ENCODE measurements around the gene BPIFA1. TPM values are rescaled to one million over a fixed set of nuclear protein-coding genes. Genes with fewer than 3 reads are reported as not detected.

Gene BPIFA1
- total and polyA plus RNA-seq, 4 donors = not detected

GRCh38 chr20:33209789-33210188 is 26.0 kb upstream of the BPIFA1 start:
- DNase-seq (peak; percentile 61 to 84), ATAC-seq (ENCODE audit: low FRiP score) (no peak)
- Histone ChIP-seq H3K9me3 (ENCODE audit: control insufficient read depth, low read length) (no peaks in the 10 kb centered on the region), H3K27me3 (ENCODE audit: control insufficient read depth in 1 of 2, insufficient read depth in 2 of 2, low read length in 1 of 2) (no peaks in the 10 kb centered on the region), H3K4me3 (ENCODE audit: low read length in 2 of 2) (no peak overlapping the region), H3K4me1 (ENCODE audit: control insufficient read depth in 1 of 2, insufficient read depth in 2 of 2, low read length in 2 of 2) (no peaks in the 10 kb centered on the region), H3K27ac (ENCODE audit: low read depth in 1 of 2, low read length in 2 of 2) (no peak overlapping the region), H3K36me3 (ENCODE audit: control insufficient read depth in 1 of 2, insufficient read depth in 2 of 2, low read length in 1 of 2) (no peaks in the 10 kb centered on the region)
- intact Hi-C loops (cut with DNase I) = no loop called here
- 6% methylated on average over 10 to 13 of the region's 13 CpGs for WGBS, 2 donors

GRCh38 chr20:33210371-33210770 is 25.4 kb upstream of the BPIFA1 start:
- DNase-seq (no peak), ATAC-seq (ENCODE audit: low FRiP score) (no peak)
- Histone ChIP-seq H3K9me3 (ENCODE audit: control insufficient read depth, low read length) (no peaks in the 10 kb centered on the region), H3K27me3 (ENCODE audit: control insufficient read depth in 1 of 2, insufficient read depth in 2 of 2, low read length in 1 of 2) (no peaks in the 10 kb centered on the region), H3K4me1 (ENCODE audit: control insufficient read depth in 1 of 2, insufficient read depth in 2 of 2, low read length in 2 of 2) (no peaks in the 10 kb centered on the region), H3K27ac (ENCODE audit: low read depth in 1 of 2, low read length in 2 of 2) (no peak overlapping the region), H3K36me3 (ENCODE audit: control insufficient read depth in 1 of 2, insufficient read depth in 2 of 2, low read length in 1 of 2) (no peaks in the 10 kb centered on the region), H3K4me3 (ENCODE audit: low read length in 2 of 2) (no peak overlapping the region)
- 41 to 47% methylated on average over 1 of the region's 1 CpG for WGBS, 2 donors
- intact Hi-C loops (cut with DNase I) = no loop called here

- WGBS, 2 donors = 17 to 21% methylated on average over 5 of the region's 5 CpGs
- Histone ChIP-seq H3K36me3 (ENCODE audit: control insufficient read depth in 1 of 2, insufficient read depth in 2 of 2, low read length in 1 of 2) (no peaks in the 10 kb centered on the region), H3K4me3 (ENCODE audit: low read length in 2 of 2) (no peak overlapping the region), H3K9me3 (ENCODE audit: control insufficient read depth, low read length) (no peaks in the 10 kb centered on the region), H3K27ac (ENCODE audit: low read depth in 1 of 2, low read length in 2 of 2) (no peak overlapping the region), H3K4me1 (ENCODE audit: control insufficient read depth in 1 of 2, insufficient read depth in 2 of 2, low read length in 2 of 2) (no peaks in the 10 kb centered on the region), H3K27me3 (ENCODE audit: control insufficient read depth in 1 of 2, insufficient read depth in 2 of 2, low read length in 1 of 2) (no peaks in the 10 kb centered on the region)
- no peak for DNase-seq
- ATAC-seq (ENCODE audit: low FRiP score) = no peak
- intact Hi-C loops (cut with DNase I) = no loop called here
Measured at GRCh38 chr20:33211817-33212424, 23.9 kb upstream of the BPIFA1 start.

- H3K4me3 ChIP-seq (ENCODE audit: low read length in 2 of 2) = no peak within 1 kb of the TSS
- H3K4me1 ChIP-seq (ENCODE audit: control insufficient read depth in 1 of 2, insufficient read depth in 2 of 2, low read length in 2 of 2) = no peaks in the 10 kb centered on the region
- H3K36me3 ChIP-seq (ENCODE audit: control insufficient read depth in 1 of 2, insufficient read depth in 2 of 2, low read length in 1 of 2) = no peaks in the 10 kb centered on the region
- H3K9me3 ChIP-seq (ENCODE audit: control insufficient read depth, low read length) = no peaks in the 10 kb centered on the region
- no peak within 1 kb of the TSS for H3K27ac ChIP-seq (ENCODE audit: low read depth in 1 of 2, low read length in 2 of 2)
- 66 to 82% methylated on average over 2 of the region's 2 CpGs for WGBS, 2 donors
- ATAC-seq (ENCODE audit: low FRiP score) (no peak), DNase-seq (no peak)
- H3K27me3 ChIP-seq (ENCODE audit: control insufficient read depth in 1 of 2, insufficient read depth in 2 of 2, low read length in 1 of 2) = no peaks in the 10 kb centered on the region
- intact Hi-C loops (cut with DNase I) = no loop called here
Measured at GRCh38 chr20:33217052-33217451, 18.7 kb upstream of the BPIFA1 start, which contains the start of gene BPIFA3. TSS of gene BPIFA3 (plus strand) at chr20:33217352. CDS start at chr20:33217537, 185 bp downstream.

DNA sequence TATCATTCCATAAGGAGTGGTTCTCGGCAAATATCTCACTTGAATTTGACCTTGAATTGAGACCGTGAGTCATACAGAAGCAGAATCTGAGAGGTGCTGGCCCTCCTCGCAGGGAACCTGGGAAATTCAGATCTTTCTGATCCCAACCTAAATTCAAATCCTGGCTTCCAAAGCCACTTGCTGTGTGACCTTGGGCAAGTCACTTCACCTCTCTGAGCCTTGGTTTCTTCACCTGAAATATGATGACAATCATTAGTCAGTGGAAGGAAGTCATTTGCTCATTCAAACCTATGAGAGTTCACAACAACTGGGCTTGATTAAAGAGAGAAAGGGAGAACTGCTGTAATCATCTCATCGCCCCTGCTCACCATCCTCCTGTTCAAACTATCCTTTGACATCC is 11.4 kb upstream of the BPIFA1 start:
- intact Hi-C loops (cut with DNase I) = no loop called here
- no peaks in the 10 kb centered on the region for H3K4me1 ChIP-seq (ENCODE audit: control insufficient read depth in 1 of 2, insufficient read depth in 2 of 2, low read length in 2 of 2)
- DNase-seq = no peak
- H3K27ac ChIP-seq (ENCODE audit: low read depth in 1 of 2, low read length in 2 of 2) = no peak overlapping the region
- H3K36me3 ChIP-seq (ENCODE audit: control insufficient read depth in 1 of 2, insufficient read depth in 2 of 2, low read length in 1 of 2) = no peaks in the 10 kb centered on the region
- WGBS, 2 donors = 85% methylated on average over 4 of the region's 4 CpGs
- no peaks in the 10 kb centered on the region for H3K9me3 ChIP-seq (ENCODE audit: control insufficient read depth, low read length)
- H3K27me3 ChIP-seq (ENCODE audit: control insufficient read depth in 1 of 2, insufficient read depth in 2 of 2, low read length in 1 of 2) = no peaks in the 10 kb centered on the region
- ATAC-seq (ENCODE audit: low FRiP score) = no peak
- H3K4me3 ChIP-seq (ENCODE audit: low read length in 2 of 2) = no peak overlapping the region

DNA sequence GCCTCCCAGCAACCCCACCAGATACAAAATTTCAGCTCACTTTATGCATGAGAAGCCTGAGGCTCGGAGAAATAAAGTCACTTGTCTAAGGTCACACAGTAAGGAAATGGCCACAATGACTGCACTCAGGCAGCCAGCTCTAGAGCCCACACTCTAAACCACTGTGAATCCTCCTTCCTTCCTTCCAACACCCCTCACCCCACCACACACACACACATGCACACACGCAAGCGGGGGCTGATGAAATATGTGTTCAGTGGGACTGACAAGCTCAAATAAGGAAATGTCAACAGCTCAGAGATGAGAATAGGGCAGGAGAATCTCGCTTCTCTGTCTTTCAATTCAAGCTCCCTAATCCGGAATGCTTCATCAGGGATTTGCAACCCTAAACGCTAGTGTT is 6.0 kb upstream of the BPIFA1 start:
- Histone ChIP-seq H3K36me3 (ENCODE audit: control insufficient read depth in 1 of 2, insufficient read depth in 2 of 2, low read length in 1 of 2) (no peaks in the 10 kb centered on the region), H3K4me3 (ENCODE audit: low read length in 2 of 2) (no peak overlapping the region), H3K27ac (ENCODE audit: low read depth in 1 of 2, low read length in 2 of 2) (no peak overlapping the region), H3K4me1 (ENCODE audit: control insufficient read depth in 1 of 2, insufficient read depth in 2 of 2, low read length in 2 of 2) (no peaks in the 10 kb centered on the region), H3K27me3 (ENCODE audit: control insufficient read depth in 1 of 2, insufficient read depth in 2 of 2, low read length in 1 of 2) (peaks cover 0 to 2% of the 10 kb centered on the region in 2 donors), H3K9me3 (ENCODE audit: control insufficient read depth, low read length) (no peaks in the 10 kb centered on the region)
- no peak for DNase-seq
- WGBS, 2 donors = 28 to 47% methylated on average over 6 of the region's 6 CpGs
- intact Hi-C loops (cut with DNase I) = no loop called here
- ATAC-seq (ENCODE audit: low FRiP score) = no peak

- 64 to 69% methylated on average over 7 of the region's 7 CpGs for WGBS, 2 donors
- DNase-seq = no peak
- ATAC-seq (ENCODE audit: low FRiP score) = no peak
- H3K27me3 ChIP-seq (ENCODE audit: control insufficient read depth in 1 of 2, insufficient read depth in 2 of 2, low read length in 1 of 2) = peaks cover 0 to 2% of the 10 kb centered on the region in 2 donors
- intact Hi-C loops (cut with DNase I) = no loop called here
- no peaks in the 10 kb centered on the region for H3K9me3 ChIP-seq (ENCODE audit: control insufficient read depth, low read length)
- H3K4me3 ChIP-seq (ENCODE audit: low read length in 2 of 2) = no peak overlapping the region
- H3K27ac ChIP-seq (ENCODE audit: low read depth in 1 of 2, low read length in 2 of 2) = no peak overlapping the region
- no peaks in the 10 kb centered on the region for H3K4me1 ChIP-seq (ENCODE audit: control insufficient read depth in 1 of 2, insufficient read depth in 2 of 2, low read length in 2 of 2)
- H3K36me3 ChIP-seq (ENCODE audit: control insufficient read depth in 1 of 2, insufficient read depth in 2 of 2, low read length in 1 of 2) = no peaks in the 10 kb centered on the region
Measured at GRCh38 chr20:33231237-33231636, 4.6 kb upstream of the BPIFA1 start.

DNA sequence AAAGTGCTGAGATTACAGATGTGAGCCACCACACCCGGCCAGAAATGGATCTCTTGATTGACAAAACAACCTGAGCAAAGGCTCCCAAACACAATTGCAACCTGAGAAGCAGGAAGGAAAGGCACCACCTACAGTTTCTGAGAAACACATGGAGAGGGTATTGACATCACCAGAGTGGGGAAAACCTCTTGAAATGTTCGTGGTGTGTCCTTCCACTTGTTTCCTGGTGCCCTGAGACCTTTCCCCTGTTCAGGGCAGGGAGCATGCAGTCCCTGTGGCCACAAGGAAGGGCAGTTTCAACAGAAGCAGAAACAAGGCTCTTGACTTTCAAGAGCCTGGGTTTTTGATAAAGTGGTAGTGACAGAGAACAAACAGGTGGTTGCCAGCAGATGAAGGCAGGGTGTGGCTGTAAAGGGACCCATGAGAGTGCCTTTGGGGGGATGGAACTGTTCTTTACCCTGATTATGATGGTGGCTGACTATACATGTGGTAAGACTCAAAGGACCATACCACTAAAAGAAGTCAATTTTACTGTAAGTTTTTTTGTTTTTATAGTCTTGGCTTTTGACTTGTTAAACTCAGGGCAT is 3.2 kb upstream of the BPIFA1 start:
- intact Hi-C loops (cut with DNase I) = no loop called here
- Histone ChIP-seq H3K27me3 (ENCODE audit: control insufficient read depth in 1 of 2, insufficient read depth in 2 of 2, low read length in 1 of 2) (peaks cover 0 to 2% of the 10 kb centered on the region in 2 donors), H3K36me3 (ENCODE audit: control insufficient read depth in 1 of 2, insufficient read depth in 2 of 2, low read length in 1 of 2) (no peaks in the 10 kb centered on the region)

DNA sequence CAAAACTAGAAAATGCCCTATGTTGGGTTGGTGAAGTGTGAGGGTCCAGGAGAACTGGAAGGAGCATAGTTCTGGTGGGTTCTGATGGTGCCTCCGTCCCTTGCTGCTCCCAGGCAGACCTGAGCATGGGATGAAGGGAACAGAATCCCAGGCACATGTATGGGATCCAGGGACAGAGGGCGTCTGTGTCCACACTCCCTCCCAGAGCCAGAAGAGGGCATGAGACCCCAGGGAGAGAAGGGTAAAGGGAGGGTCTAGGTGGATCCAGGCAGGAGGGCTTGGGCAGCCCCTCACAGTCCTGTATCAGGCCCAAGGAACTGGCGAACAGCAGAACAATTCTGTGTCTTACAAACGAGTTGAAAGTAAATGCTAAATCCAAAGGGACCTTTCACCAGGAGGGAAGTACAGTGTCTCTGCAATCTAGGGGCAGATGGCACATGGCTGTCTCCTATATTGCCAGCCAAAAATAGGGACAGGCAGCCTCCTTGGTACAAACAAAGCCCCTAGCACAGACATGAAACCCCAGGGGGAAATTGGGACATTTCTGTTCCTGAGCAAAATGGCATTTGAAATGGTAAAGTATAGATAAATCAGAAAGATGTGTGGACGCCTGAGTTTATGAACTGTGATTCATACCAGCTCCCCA is 2.5 kb upstream of the BPIFA1 start:
- Histone ChIP-seq H3K9me3 (ENCODE audit: control insufficient read depth, low read length) (no peaks in the 10 kb centered on the region), H3K27ac (ENCODE audit: low read depth in 1 of 2, low read length in 2 of 2) (no peak overlapping the region), H3K36me3 (ENCODE audit: control insufficient read depth in 1 of 2, insufficient read depth in 2 of 2, low read length in 1 of 2) (no peaks in the 10 kb centered on the region), H3K4me1 (ENCODE audit: control insufficient read depth in 1 of 2, insufficient read depth in 2 of 2, low read length in 2 of 2) (no peaks in the 10 kb centered on the region), H3K4me3 (ENCODE audit: low read length in 2 of 2) (no peak overlapping the region), H3K27me3 (ENCODE audit: control insufficient read depth in 1 of 2, insufficient read depth in 2 of 2, low read length in 1 of 2) (peaks cover 0 to 2% of the 10 kb centered on the region in 2 donors)
- DNase-seq (no peak), ATAC-seq (ENCODE audit: low FRiP score) (no peak)
- WGBS, 2 donors = 22 to 30% methylated on average over 5 of the region's 5 CpGs
- intact Hi-C loops (cut with DNase I) = no loop called here

More for the DNA sequence above, 3.2 kb upstream of the BPIFA1 start:
- H3K4me3 ChIP-seq (ENCODE audit: low read length in 2 of 2) = no peak overlapping the region
- ATAC-seq (ENCODE audit: low FRiP score) (no peak), DNase-seq (no peak)
- WGBS, 2 donors = 30 to 38% methylated on average over 2 of the region's 2 CpGs
- no peaks in the 10 kb centered on the region for H3K4me1 ChIP-seq (ENCODE audit: control insufficient read depth in 1 of 2, insufficient read depth in 2 of 2, low read length in 2 of 2)
- H3K27ac ChIP-seq (ENCODE audit: low read depth in 1 of 2, low read length in 2 of 2) = no peak overlapping the region
- no peaks in the 10 kb centered on the region for H3K9me3 ChIP-seq (ENCODE audit: control insufficient read depth, low read length)

All from aorta (tissue), 5 donors.